NT2/D1 (cell line): ENCODE data around the gene CLEC16A.

Experiments used
- DNase-seq: peaks from one replicate; pipeline ENCODE4 v3.0.0-alpha.2; 2011; ENCODE audit warnings: low read depth, low spot score
- H3K27me3 ChIP-seq: 2 replicates; pipeline ENCODE4 v1.6.0; 2011; ENCODE audit warnings: mild to moderate bottlenecking; ENCODE audit not compliant: insufficient read length, insufficient read depth
- H3K36me3 ChIP-seq: 2 replicates; pipeline ENCODE4 v1.6.1; 2011; ENCODE audit warnings: mild to moderate bottlenecking, low read length, mixed read lengths; ENCODE audit not compliant: insufficient read depth, insufficient read length
- H3K4me1 ChIP-seq: 2 replicates; pipeline ENCODE4 v1.5.1; 2011; ENCODE audit not compliant: insufficient read depth, insufficient read length
- H3K4me3 ChIP-seq: 2 replicates; pipeline ENCODE4 v1.5.1; 2011; ENCODE audit warnings: low read depth; ENCODE audit not compliant: insufficient read length
- H3K9ac ChIP-seq: 2 replicates; pipeline ENCODE4 v1.6.0; 2011; ENCODE audit warnings: low read depth; ENCODE audit not compliant: insufficient read length
- H3K9me3 ChIP-seq: 2 replicates; pipeline ENCODE4 v1.5.1; 2011; ENCODE audit warnings: mild to moderate bottlenecking, low read length; ENCODE audit not compliant: insufficient read depth
- SUZ12 ChIP-seq: IDR thresholded peaks from 2 replicates; pipeline ENCODE4 v1.6.1; 2011; ENCODE audit not compliant: insufficient read length, insufficient read depth; ENCODE audit errors: extremely low read depth
- YY1 ChIP-seq: IDR thresholded peaks from 2 replicates; pipeline ENCODE4 v1.6.1; 2011; ENCODE audit not compliant: insufficient read length, insufficient read depth
- ZNF274 ChIP-seq: IDR thresholded peaks from 2 replicates; pipeline ENCODE4 v1.6.1; 2011; ENCODE audit warnings: mild to moderate bottlenecking, low read depth, low read length

CLEC16A gene

DNA sequence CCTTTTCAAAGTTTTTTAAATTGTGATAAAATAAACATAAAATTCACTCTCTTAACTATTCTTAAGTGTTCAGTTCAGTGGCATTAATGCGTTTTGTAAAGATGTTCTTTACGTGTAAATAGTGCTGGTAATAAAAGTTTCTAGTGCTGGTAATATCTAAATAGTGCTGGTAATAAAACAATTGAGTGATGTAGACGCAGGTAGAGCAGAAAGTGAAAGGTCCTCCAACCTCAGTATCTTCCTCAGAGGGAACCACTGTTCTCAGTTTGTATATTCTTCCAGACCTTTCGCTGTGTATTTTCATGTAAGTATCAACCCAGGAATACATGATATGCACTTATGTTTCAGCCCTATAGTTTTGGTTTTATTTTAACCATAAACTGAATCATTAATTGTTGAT is 53.1 kb downstream of the CLEC16A start:
- TF ChIP-seq YY1 (no peak), ZNF274 (no peak), SUZ12 (no peak)
- no peak for DNase-seq
- Histone ChIP-seq H3K4me1 (peaks cover 2% of the 10 kb centered on the region), H3K9ac (no peak overlapping the region), H3K9me3 (no peaks in the 10 kb centered on the region), H3K27me3 (no peaks in the 10 kb centered on the region), H3K36me3 (peaks cover 27% of the 10 kb centered on the region), H3K4me3 (no peak overlapping the region)

DNA sequence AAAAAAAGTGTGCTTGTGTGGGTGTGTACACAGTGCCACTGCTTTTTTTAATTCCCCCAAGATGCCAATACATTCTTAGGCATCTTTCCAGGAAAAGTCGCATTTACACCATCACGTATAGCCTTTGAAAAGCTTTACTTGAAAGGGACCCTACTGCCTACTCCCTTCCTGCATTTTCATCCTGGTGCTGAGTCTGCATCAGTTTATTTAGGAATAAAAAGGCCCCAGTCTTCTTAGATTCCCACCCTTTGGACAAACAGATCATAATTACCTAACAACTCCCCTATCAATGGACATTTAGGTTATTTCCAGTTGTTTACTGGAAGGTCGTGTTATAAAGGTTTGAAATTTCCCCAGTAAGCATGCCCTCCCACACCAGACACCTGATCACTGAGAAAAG is 54.9 kb downstream of the CLEC16A start:
- Histone ChIP-seq H3K4me3 (no peak overlapping the region), H3K9ac (no peak overlapping the region), H3K36me3 (peaks cover 35% of the 10 kb centered on the region), H3K4me1 (no peaks in the 10 kb centered on the region), H3K27me3 (no peaks in the 10 kb centered on the region), H3K9me3 (no peaks in the 10 kb centered on the region)
- DNase-seq, result no peak
- no peak for TF ChIP-seq ZNF274
- no peak for TF ChIP-seq YY1
- TF ChIP-seq SUZ12, result no peak

DNA sequence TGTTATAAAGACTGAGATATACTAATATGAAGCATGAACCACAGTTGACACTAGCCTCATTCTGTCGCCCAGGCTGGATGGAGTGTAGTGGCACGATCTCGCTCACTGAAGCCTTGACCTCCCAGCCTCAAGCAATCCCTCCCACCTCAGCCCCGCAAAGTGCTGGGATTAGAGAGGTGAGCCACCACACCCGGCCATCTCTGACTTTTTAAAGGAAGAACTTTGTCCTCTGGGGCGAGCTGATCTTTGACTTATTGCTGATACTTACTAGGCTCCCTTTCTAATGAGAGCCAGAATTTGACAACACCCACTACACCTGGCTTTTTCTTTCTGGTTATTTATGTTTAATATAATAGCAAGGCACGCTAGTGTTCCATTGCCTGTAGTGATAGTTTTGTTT is 57.2 kb downstream of the CLEC16A start:
- TF ChIP-seq YY1, result no peak
- TF ChIP-seq SUZ12, result no peak
- Histone ChIP-seq H3K27me3 (no peaks in the 10 kb centered on the region), H3K4me1 (no peaks in the 10 kb centered on the region), H3K36me3 (peaks cover 22% of the 10 kb centered on the region), H3K9ac (no peak overlapping the region), H3K4me3 (no peak overlapping the region), H3K9me3 (no peaks in the 10 kb centered on the region)
- DNase-seq, result no peak

DNA sequence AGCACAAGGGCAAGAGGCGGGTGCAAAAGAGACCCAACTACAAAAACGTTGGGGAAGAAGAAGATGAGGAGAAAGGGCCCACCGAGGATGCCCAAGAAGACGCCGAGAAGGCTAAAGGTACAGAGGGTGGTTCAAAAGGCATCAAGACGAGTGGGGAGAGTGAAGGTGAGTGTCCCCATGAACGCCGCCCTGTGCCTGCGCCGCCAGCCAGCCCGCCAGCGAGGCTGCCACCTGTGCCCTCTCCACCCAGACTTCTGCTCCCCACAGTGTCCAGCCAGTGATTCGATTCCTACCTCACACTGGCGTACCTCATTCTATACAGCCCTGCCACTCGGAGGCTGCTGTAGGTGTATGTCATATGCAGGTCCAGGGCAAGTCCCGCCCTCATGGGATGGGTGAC is 58.8 kb downstream of the CLEC16A start:
- H3K9me3 ChIP-seq, result no peaks in the 10 kb centered on the region
- DNase-seq, result no peak
- H3K27me3 ChIP-seq, result no peaks in the 10 kb centered on the region
- H3K9ac ChIP-seq, result no peak overlapping the region
- H3K36me3 ChIP-seq, result peaks cover 22% of the 10 kb centered on the region
- H3K4me1 ChIP-seq, result peaks cover 6% of the 10 kb centered on the region
- TF ChIP-seq YY1 (no peak), SUZ12 (no peak), ZNF274 (no peak)
- no peak overlapping the region for H3K4me3 ChIP-seq

DNA sequence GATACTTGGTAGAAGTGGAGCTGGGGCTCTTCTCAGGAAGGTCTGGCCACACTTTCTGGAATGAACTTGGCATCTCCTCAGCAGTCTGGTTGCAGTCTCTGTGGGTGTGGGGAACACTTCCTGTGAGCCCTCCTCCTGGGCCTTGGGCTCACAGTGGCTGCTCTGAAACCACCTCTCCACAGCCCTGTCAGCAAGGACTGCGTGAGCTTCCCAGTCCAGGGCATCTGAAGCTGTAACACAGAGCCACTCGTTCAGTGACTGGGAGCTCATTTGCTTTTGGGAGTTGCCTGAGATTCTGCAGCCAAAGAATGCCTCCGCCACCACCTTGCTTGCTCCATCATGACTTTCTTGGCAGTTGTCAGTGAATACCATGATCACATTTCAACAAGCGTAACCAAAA is 60.0 kb downstream of the CLEC16A start:
- H3K9me3 ChIP-seq, result no peaks in the 10 kb centered on the region
- peaks cover 6% of the 10 kb centered on the region for H3K4me1 ChIP-seq
- DNase-seq, result no peak
- no peak overlapping the region for H3K4me3 ChIP-seq
- TF ChIP-seq YY1 (no peak), ZNF274 (no peak)
- no peak overlapping the region for H3K9ac ChIP-seq
- peaks cover 25% of the 10 kb centered on the region for H3K36me3 ChIP-seq
- no peaks in the 10 kb centered on the region for H3K27me3 ChIP-seq

DNA sequence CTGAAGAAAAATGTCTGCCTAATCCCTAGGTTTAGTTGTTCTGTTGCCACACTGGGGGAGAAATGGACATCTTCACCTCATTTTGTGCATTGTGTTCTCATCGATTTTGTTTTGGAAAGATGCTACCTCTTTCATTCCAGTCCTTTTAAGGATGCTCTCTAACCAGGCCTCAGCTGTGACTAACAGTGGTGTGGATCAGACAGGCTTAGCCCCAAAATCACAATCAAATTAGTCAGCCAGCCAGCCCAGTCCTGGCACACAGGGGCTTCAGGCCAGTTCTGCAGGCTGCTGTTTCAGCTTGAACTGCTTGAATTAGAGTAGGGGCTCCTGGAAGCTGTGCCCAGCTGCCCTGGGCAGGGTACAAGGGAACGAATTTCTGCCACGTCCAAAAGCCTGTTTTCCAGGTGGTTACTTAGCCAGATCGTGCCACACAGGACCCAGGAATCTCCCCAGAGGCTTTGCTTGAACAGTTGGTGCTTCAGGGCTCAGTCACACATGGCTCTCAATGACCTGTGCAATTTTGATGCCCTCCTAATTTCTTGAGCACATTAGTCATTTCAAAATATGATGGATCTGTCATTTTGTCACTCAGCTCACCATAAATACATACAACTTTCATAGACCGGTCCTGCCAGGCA is 60.7 kb downstream of the CLEC16A start:
- Histone ChIP-seq H3K27me3 (no peaks in the 10 kb centered on the region), H3K36me3 (peaks cover 28% of the 10 kb centered on the region), H3K9me3 (no peaks in the 10 kb centered on the region), H3K9ac (no peak overlapping the region), H3K4me1 (peaks cover 6% of the 10 kb centered on the region), H3K4me3 (no peak overlapping the region)
- TF ChIP-seq ZNF274, result no peak
- no peak for TF ChIP-seq YY1
- TF ChIP-seq SUZ12, result no peak
- DNase-seq, result no peak

GRCh38 chr16:11005611-11005975 is 61.2 kb downstream of the CLEC16A start:
- Histone ChIP-seq H3K9ac (no peak overlapping the region), H3K27me3 (no peaks in the 10 kb centered on the region), H3K4me3 (no peak overlapping the region), H3K9me3 (no peaks in the 10 kb centered on the region), H3K36me3 (peaks cover 28% of the 10 kb centered on the region), H3K4me1 (peaks cover 6% of the 10 kb centered on the region)
- TF ChIP-seq SUZ12, result no peak
- no peak for TF ChIP-seq YY1
- no peak for TF ChIP-seq ZNF274
- DNase-seq, result no peak
